NCI-H2196 treated with DMSO at 0.1 percent for 48 hours (cell line): ENCODE results near the gene EPB41L1.
A peak's percentile ranks its signal among the peaks of the same experiment; 100 is the strongest.

ENCODE experiments used
- DNase-seq: peaks from one replicate; lab custom pipeline; 2025; ENCODE audit not compliant: unreplicated experiment; lab: John Stamatoyannopoulos, UW

Gene EPB41L1

GRCh38 chr20:36184816-36185776, 30.6 kb downstream of the EPB41L1 start:
- DNase-seq, result no peak

- no peak for DNase-seq
Measured at GRCh38 chr20:36193977-36194712, 39.6 kb downstream of the EPB41L1 start.

- DNase-seq, result no peak
Measured at GRCh38 chr20:36196676-36197075, 42.1 kb downstream of the EPB41L1 start.

DNA sequence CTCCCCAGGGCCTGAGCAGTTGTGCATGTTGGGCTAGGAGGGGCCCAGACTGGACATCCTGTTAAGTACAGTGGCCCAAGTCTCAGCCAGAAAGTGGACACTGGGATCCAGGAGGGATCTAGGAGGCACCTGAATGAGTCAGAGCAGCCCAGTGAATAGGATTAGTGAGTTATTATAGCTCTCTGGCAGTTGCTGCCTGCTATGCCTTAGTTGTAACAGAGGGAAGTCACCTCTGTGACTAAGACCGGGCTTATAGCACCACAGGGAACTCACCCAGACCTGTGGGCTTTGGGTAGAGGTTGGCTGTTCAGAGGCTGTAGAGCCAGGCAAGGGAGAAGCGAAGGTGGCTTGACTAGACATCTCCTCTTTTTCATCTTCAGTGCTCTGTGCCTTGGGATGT, 42.7 kb downstream of the EPB41L1 start:
- no peak for DNase-seq

GRCh38 chr20:36199345-36200257, 45.1 kb downstream of the EPB41L1 start:
- DNase-seq, result peak; percentile 68

DNA sequence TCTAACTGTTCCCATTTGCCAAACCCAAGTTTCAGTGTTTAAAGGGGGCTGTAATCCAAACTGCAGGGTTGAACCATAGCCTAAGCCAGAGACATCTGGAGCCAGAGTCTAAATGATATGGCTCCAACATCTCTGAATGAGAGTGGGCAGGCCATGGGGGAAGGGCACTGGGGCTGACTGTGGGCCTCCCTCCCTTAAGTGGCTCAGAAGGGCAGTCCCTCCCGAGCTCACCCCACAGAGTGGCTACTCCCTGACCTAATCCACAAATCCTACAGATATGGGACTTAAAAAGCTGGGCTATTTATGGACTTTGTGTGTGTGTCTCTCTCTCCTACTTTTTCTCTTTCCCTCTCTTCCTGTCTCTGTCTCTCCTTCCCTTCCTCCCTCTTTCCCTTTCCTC, 45.9 kb downstream of the EPB41L1 start:
- DNase-seq, result no peak

GRCh38 chr20:36201198-36201597, 46.7 kb downstream of the EPB41L1 start:
- no peak for DNase-seq

DNA sequence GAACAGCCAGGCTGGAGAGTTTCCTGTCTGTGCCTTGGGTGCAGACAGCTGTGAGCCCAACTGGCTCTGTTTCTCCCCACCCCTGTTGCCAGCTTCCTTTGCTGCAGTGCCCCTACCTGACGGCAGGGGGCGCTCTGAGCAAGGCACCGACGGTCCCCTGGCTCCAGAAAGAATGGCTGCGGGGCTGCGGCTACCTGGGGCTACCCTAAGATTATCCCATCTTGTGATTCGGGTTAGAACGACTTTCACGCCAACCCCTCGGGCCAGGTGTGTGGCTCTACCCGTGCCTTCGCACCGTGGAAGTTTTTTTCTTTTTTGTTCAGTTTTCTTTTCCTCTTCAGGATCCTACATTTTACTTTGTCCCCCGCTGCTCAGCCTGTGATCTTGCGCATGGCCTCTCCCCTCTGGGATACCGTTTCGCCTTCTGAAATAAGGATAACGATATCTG, 48.4 kb downstream of the EPB41L1 start:
- DNase-seq, result peak; percentile 47

GRCh38 chr20:36203861-36204260, 49.3 kb downstream of the EPB41L1 start:
- no peak for DNase-seq

DNA sequence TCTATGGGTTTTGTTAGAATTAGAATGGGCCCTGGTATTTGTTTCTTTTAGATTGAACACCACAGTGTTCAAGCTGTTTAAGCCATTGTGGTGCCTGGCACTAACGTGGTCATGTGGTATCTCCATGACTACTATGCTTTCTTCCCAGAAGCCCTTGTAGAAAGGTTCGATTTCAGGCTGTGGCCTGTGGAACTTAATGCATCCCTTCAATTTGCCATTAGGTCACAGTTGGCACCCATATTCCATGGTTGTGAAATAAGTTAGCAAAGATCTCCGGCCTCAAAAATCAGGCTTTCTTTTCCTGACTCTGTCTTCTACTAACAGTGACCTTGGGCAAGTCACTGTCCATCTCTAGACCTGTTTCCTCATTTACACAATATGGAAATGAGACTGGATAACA, 50.5 kb downstream of the EPB41L1 start:
- no peak for DNase-seq

- DNase-seq, result no peak
Measured at GRCh38 chr20:36206068-36206467, 51.5 kb downstream of the EPB41L1 start.

DNA sequence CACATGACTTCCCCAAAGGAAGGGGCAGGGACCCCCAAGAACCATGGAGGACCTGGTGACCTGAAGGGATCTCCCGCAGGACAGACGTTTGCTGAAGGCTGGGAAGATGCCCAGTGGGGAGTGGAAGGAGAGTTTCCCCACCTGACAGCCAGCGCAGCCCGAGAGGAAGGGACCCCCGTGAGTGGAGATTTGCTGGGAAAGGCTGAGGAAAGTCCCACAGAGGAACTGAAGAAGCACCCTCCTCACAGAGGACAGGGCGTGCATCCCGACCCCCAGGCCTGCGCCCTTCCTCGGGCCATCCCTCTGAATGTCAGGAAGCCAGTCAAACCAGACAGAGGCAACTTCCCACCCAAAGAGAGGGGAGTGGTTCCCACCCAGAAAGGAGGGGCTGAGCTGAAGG, 52.1 kb downstream of the EPB41L1 start:
- DNase-seq, result no peak

GRCh38 chr20:36207602-36208001, 53.1 kb downstream of the EPB41L1 start:
- no peak for DNase-seq

DNA sequence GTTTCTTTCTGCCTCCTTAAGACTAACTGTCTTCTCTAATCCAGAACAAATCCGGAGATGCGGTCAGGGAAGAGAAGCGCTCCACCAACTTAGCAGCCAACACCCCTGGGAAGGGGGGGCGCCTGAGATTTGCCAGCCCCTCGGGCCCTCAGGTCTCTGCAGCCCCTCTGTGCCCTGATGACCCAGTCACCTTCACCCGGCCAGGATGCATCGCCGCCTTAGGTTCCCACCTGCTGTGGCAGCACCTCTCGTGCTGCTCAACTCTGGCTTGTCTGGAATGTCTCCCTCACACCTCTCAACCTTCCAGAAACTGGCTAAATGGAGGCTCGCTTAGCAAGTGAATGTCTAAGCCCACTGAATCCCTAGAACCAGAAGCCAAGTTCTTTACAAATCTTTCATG, 53.7 kb downstream of the EPB41L1 start:
- no peak for DNase-seq

GRCh38 chr20:36210436-36211021, 56.0 kb downstream of the EPB41L1 start:
- no peak for DNase-seq

DNA sequence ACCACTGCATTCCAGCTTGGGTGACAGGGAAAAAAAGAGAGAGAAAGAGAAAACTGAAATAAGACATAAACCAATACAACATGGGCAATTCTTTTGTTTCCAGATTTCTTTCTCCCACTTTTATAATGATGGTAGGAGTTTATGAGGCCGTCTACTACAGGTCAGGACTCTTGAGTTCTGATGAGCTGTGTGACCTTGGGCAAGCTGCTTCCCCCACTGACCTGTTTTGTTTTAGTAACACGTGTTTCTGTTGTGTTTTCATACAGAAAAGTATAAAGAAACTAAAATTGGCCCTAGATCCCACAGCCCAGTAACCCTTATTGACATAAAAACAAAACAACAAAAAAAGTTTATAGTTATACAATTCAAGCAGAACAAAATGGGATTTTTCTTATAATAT, 58.8 kb downstream of the EPB41L1 start:
- no peak for DNase-seq

GRCh38 chr20:36214684-36215256, 60.2 kb downstream of the EPB41L1 start:
- DNase-seq, result peak; percentile 6

DNA sequence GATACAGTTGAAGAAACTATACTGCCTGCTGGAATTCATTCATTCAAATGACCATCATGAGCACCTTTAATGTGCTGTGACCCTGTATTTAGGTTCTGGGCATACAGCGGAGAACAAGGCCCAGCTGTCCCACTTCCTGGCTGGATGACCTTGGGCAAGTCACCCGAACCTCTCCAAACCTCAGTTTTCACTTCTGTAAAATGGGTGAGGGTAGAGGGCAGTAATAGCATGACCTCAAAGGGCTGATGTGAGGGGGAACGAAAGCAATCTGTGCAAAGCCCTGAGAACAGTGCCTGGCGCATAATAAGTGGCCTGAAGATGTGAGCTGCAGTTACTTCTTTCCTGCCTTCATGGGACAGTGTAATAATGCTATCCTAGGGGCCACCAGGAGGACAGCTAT, 61.2 kb downstream of the EPB41L1 start:
- DNase-seq, result no peak

DNA sequence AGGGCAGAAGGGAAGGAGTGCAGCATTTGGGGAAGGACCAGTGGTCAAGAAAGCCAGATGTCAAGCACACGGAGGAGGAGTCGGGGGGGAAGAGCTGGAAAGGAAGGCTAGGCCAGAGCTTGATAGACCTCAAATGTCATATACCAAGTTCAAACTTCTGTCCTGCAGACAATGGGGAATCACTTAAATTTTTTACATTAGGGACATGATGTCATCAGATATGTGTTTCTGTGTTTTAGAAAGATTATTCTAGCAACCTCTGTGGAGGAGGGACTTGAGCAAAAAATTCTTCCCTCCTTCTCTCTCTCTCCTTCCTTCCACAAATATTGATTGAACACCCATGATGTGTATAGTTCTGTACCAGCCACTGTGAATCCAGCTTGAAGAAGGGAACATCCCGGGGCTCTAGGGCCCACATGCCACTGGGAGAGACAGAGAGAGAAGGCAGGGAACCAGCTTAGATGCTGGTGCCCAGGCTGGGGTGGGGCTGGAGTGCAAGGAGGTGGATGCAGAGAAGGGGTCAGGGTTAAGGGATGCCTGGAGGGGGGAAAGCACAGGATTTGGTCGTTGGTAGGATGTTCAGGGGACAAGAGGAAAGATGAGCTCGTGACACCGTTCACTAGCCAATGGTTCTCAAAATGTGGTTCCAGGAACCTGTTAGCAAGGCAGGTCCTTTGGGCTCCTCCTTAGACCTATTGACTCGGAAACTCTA, 61.9 kb downstream of the EPB41L1 start:
- no peak for DNase-seq

DNA sequence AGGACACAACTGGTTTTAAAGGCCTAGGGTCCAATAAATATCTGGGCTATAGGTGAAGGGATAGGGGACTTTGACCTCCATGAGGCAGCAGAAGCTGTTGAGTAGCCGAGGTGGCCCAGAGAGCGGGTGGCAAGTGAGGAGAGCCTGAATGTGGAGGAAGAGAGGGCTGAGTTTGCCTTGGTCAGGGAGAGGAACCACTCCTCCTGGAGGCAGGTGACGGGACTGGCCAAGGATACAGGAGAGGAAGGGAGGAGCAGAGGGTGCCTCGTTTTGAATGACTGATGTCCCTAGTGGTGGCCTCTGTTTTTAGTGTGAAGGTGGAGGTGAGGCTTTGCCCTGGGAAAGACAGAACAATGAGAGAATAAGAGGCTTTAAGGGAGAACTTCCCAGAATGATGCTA, 62.7 kb downstream of the EPB41L1 start:
- no peak for DNase-seq
